Stimulated activated CD8-positive, alpha-beta memory T cell treated with anti-CD3 and anti-CD28 coated beads, Interleukin-2, amount 100 ng/mL, for 1 hour (primary cell): ENCODE measurements around the gene GIMAP7.
"Not testable (repeated sequence)": the region's sequence is repeated elsewhere in the genome, so short reads cannot be mapped to it uniquely, and the experiment has no call there.

Experiments
- DNase-seq, 2 donors: peaks; one replicate each; pipeline ENCODE4 v3.0.0-alpha.2; 2020; ENCODE audit warnings: low read depth in 2 of 2

Gene GIMAP7

DNA sequence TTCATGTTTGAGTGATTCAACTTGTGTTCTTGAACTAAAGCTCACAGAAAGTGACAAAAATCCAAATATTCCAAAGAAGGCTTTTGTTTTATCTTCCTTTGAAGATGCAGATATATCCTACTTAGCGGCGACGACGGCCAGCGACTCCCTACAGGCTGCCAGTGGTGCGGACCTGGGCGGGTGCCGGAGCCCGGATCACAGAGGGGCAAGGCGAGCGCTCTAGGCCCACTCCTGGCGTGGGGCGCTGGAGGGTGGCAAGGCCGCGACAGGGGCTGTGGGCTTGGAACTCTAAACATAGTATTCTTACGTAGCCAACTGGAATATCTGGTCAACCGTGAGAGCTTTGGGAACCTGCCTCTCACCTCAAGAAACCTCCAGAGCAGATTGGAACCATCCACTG is 914 bp upstream of the GIMAP7 start:
- DNase-seq, result no peak

DNA sequence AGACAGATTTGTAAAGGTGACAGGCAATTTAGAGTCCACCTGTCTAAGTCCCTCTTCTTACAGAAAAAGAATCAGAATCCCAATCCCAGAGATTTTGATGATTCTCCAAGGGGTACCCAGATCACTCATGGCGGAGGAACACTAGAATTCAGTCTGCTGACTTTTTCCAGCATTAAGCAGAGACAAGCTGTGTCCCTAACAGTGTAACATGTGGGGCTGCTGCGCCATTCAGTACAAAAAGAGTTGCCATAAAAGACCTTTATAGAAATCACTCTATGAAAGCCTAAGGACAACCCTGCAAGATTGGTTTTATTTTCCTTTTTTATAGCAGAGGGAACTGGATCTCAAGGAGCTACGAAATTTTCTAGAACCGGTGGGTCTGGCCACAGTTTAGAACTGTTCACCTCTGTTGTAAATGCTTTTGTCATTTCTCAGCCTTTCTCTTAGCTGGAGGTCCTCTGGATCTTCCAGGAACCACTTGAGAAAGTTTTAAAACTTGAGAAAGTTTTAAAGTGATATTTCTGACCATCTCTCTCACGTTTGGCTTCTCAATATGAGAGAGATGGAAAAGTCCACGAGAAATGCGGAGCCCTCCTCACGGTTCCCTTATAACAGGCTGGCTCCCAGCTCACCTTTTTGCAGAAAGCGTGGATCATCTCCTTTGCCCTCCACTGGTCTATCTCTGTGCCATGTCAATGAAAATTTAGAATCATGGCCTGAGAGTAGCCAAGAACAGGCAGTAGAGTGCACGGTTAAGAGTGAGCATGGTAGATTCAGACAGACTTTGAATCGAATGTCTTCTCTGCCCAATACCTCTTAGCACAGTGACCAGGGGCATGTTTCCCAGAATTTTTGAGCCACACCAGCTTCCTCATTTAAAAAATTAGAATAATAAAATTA is 826 bp downstream of the GIMAP7 start:
- no peak for DNase-seq

DNA sequence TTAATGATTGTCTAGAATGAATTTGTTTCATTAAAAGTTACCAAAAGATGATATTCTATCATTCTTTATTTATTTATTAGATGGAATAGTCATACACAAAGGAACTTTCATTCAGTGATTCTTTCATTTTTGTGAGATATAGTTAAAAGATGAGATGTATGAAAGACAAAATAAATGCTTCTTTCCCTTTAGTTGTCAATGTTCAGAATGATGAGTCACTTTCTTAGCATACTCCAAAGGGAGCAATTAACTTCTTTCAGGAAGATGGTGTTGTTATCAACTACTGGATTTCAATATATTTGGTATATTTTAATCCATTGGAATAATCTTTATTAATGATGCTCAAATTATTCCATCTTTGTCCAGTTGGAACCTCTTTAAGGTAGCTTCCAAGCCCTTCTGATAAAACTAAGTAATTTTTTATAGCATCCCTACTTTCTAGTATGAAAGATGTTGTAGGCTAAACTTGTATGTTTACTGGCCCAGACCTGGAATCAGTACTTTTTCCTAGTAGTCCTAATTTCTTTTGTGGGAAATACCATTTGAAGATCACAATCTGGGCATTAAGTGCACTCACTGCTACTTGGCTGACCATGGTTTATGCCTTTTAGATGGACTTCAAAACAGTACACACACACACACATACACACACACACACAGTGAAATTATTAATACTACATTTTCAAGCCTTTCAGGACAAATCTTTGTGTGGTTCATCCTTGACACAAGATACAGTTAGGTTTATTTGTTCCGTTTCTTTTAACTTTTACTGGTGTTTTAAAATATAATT is 2.5 kb downstream of the GIMAP7 start:
- DNase-seq, result no peak

DNA sequence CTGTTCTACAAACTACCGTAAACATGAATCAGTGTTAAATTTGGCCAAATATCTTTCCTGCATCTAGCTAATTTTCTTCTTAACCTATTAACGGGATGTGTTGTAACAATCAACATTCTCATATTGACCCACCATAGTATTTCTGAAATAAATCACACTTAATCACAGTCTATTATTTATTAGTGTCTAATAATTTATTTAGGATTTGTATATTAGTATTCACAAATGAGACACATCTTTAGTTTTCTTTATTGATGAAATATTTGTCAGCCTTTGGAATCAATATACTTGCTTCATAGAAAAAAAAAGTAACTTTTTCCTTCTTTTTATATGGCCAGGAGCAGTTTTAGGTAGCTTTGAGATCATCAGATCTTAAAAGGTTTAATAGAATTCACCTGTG is 4.6 kb downstream of the GIMAP7 start:
- no peak for DNase-seq

DNA sequence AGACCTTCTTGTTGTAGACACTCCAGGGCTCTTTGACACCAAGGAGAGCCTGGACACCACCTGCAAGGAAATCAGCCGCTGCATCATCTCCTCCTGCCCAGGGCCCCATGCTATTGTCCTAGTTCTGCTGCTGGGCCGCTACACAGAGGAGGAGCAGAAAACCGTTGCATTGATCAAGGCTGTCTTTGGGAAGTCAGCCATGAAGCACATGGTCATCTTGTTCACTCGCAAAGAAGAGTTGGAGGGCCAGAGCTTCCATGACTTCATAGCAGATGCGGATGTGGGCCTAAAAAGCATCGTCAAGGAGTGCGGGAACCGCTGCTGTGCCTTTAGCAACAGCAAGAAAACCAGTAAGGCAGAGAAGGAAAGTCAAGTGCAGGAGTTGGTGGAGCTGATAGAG is 5.5 kb downstream of the GIMAP7 start:
- no peak for DNase-seq

DNA sequence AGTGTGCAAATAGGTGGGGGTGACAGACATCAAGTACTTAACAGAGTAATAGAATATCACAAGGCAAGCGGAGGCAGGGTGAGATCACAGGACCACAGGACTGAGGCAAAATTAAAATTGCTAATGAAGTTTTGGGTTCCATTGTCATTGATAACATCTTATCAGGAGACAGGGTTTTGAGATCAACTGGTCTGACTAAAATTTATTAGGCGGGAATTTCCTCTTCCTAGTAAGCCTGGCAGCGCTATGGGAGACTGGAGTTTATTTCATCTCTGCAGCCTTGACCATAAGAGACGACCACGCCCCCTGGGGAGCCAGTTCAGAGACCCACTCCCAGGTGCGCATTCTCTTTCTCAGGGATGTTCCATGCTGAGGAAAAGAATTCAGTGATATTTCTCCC is 8.3 kb downstream of the GIMAP7 start:
- DNase-seq, result not testable (repeated sequence)

DNA sequence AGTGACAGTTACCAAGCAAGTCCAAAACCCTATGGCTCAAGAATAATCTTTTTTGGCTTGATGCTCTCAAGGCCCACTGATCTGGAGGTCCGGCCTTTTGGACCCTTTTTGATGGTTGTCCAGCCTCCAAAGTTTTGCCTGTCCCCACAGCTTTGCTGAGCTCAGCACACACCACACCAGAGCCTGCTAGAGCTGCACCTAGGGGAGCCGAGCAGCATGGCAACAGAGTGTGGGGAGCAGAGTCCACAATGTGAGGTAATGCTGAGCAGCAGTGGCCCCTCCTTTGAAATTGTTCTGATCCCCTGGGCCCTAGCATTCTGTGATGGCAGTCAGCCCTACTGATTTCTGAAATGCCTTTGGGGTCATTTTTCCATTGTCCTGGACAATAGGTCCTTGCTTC is 9.3 kb downstream of the GIMAP7 start:
- no peak for DNase-seq

DNA sequence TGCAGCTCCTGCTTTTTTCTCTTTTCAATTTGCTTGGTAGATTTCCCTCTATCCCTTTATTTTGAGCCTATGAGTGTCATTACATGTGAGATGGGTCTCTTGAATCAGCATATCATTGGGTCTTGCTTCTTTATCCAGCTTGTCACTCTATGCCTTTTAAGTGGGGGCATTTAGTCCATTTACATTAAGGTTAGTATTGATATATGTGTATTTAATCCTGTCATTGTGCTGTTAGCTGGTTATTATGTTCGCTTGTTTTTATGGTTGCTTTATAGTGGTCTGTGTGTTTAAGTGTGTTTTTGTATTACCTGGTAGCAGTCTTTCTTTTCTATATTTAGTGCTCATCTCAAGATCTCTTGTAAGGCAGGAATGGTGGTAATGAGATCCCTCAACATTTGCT is 17.0 kb downstream of the GIMAP7 start:
- no peak for DNase-seq

DNA sequence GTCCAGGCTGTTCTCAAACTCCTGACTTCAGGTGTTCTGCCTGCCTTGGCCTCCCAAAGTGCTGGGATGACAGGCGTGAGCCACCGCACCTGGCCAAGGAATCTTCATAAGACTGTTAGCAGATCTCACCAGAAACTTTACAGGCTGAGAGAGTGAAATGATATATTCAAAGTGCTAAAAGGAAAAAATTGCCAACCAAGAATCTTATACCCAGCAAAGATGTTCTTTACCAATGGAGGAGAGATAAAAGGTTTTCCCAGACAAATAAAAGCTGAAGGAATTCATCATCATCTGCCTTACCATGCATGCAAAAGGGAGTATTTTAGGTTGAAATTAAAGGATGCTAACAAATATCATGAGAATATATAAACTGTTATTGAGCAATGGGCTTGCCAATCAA is 23.6 kb downstream of the GIMAP7 start:
- DNase-seq, result no peak

DNA sequence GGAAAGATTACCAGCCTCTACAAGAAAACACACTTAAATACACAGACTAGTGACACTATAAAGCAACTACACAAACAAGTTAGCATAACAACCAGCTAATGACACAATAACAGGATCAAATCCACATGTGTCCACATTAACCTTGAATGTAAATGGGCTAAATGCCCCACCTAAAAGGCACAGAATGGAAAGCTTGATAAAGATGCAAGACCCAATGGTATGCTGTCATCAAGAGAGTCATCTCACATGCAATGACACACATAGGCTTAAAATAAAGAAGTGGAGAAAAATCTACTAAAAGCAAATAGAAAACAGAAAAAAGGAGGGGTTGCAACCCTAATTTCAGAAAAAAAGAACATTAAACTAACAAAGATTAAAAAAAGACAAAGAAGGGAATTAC is 38.5 kb downstream of the GIMAP7 start:
- DNase-seq, result no peak

DNA sequence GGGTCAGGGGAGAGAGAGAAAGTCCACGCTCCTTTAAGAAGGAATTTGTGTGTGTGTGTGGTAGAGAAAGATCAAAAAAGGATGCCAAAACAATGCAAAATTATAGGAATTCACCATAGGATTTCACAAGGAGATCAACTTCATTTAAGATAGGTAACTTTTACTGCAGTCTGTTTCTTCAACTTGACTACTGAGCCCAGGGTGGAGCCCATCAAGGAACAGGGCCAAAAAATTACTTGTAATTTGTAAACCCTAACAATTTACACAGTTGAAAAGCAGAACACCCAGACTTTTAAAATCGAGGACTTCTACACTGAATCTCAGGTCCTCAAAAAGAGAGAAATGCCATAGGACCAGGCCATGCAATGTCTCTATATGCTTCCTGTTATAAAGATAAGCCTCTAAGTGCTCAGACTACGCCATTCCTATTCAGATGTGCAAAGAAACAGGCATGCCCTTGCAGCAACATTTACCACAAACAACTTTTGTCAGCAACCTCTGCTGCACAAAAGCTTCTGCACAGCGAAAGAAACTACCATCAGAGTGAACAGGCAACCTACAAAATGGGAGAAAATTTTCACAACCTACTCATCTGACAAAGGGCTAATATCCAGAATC is 42.0 kb downstream of the GIMAP7 start:
- DNase-seq, result no peak

DNA sequence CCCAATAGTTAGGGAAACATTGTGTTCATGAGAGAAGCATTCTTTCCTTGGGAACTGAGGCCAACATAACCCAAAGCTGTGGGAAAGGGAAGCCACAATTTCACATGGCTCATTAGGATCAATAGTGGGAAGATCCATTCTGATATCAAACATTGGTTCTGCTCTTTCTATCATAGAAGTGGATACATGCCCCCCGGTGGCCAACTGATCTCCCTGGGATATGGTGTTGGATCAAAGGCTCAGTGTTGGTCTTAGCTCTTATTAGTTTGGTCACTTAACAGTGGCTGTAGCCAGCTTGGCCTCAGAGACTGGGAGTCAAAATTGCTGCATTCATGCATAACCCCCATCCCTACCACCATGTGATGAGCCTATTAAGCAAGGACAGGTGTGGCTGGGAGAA is 45.8 kb downstream of the GIMAP7 start:
- DNase-seq, result no peak

DNA sequence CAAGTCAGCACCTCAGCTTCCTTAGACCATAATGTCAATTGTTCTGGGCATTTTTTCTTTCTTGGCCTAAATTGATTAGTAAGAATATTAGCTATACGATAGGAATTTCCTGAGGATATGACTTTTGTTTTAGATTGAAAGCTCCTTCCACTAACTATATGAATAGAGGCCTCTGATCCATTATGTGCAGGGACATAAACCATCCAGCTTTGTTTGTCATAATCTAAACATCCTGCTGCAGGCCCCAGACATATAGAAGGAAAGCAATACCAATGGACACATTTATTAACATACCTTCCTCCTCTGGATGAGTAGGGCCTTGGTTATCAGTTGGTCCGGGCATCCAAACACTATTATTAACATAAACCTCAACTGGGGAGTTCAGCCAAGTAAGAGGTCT is 48.2 kb downstream of the GIMAP7 start:
- DNase-seq, result no peak

DNA sequence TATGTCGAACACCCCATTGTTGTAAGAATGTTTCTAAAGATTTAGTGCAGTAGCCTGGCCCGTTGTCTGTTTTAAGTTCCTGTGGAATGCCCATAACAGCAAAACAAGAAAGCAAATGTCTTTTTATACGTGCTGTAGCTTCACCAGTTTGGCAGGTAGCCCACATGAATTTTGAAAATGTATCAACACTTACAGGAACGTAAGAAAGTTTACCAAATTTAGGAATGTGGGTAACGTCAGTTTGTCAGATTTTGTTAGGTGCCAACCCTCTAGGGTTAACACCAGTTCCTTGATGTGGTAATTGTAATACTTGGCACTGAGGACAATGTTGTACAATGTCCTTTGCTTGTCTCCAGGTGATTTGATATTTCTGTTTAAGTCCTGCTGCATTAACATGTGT is 49.3 kb downstream of the GIMAP7 start:
- DNase-seq, result no peak

DNA sequence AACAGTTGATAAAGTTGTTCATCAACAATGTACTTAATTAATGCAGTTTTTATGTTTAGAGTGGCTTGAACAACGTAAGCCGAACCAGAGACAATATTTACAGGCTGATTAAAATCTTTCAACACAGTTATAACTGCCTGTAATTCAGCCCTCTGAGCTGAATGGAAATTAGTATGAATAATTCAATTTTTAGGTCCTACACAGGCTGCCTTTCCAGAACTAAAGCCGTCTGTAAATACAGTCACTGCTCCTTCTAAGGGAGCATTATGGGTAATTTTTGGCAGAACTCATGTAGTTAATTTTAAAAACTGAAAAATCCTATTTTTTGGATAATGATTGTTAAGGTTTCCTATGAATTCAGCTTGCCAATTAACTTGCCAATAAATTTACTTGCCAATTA is 49.9 kb downstream of the GIMAP7 start:
- DNase-seq, result no peak

DNA sequence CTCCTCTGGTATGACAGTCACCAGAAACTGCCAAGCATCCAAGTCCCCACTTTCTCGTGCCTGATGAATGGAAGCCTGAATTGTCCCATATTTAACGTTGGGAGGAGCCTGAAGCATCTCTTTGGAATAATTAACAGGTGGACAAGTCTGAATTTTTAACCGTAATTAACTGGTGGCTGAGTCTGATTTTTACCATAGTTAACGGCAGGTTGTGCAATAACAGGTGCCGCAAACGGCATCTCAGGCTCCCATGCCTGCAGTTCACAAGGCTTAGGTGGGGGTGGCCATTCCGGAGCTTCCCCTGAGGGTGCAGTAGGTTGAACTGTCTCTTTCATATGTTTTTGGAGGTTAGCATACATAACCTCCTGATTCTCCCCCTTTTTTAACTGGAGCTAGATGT is 50.6 kb downstream of the GIMAP7 start:
- no peak for DNase-seq

DNA sequence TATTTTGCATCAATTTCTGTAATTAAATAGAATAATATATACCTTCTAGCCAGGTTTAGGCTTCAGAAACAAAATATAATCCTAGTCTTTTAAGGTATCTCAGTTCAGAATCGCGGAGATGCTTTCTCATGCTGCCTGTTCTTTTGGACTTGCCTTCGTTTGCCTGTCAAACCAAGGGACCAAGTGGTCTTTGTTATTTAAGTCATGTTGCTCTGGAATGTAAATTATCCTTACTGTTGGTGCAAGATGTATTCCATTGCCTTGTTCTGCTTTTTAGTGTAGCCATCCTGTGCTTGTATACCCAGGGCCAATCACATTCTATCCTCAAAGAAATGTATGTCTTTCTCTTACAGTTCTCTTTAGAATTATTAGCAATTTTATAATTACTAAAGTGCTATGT is 51.5 kb downstream of the GIMAP7 start:
- DNase-seq, result no peak

DNA sequence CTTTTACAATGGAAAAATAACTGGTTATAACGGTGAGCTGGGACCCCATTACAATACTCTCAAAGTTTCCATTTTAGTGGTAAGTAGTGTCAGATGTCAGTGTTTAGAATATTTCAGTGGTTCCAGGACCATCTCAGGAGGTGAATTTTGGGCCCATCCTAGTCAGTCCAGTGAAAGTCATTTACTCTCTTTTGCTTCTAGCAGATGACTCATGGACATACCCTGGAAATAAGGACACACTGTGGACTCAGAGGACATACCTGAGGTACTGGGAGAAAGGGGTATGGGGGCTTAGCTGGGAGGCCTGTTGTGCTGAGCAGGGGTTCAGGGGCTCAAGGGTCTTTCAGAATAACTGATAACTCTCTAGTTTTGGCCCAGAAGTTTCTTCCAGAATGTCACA is 51.9 kb downstream of the GIMAP7 start:
- no peak for DNase-seq

DNA sequence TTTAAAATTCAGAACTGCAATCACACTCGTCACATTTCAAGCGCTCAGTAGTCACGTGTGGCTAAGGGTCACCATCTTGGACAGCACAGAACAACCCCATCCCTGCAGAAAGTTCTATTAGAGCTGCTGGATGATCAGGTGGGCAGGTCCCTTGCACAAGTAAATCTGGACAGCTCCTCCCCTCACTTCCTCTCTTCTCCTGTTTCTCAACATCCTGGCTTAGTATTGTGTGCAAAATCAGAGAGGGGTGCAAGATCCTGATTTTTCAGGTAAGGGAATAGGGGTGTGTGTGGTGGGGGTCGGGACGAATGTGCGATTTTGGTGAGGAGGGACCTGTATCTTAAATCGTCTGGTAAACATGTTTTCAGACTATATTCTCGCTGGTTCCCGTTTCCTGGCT is 52.5 kb downstream of the GIMAP7 start, which contains the start of gene GIMAP4:
GIMAP4 (plus strand) TSS at position 222 of the 400 bp plus-strand sequence. CDS start 2,512 bp downstream, outside the sequence.
- no peak for DNase-seq

DNA sequence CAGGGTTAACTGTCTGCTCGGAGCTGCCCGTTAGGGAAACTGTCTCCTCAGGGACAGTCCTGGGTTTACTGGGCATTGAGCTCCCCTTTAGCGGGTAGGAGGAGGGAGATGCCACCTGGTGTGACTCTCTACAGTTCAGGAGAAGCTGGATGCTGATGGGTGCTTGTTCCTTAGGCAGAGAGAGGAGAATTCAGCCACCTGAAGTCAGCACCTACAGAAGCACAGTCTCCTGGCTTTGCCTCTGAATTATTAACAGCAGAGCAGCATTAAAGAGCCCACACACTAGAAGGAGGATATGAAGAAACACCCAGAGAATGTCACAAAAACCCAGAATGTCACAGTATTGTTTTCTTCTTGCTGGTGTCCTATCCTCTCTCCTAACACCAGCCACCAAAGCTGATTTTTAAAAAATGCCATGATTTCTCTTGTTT is 53.2 kb downstream of the GIMAP7 start:
- DNase-seq, result no peak

DNA sequence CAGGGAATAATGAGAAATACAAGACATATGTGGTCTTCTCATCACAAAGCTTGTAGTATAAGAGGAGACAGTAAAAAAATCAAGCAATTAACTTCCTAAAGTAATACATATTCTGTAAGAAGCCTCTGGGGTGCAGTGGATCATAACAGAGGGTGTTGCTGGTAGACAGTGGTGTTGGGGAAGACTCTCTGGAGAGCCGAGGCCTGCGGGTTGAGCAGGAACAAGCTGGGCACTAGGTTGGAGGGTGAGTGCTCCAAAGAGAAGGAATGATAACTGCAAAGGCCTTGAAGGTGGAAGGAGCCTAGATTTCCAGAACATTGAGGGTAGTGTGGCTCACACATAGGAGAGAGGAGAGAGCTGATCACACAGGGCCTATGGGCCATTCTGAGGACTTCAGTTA is 54.0 kb downstream of the GIMAP7 start:
- DNase-seq, result no peak

DNA sequence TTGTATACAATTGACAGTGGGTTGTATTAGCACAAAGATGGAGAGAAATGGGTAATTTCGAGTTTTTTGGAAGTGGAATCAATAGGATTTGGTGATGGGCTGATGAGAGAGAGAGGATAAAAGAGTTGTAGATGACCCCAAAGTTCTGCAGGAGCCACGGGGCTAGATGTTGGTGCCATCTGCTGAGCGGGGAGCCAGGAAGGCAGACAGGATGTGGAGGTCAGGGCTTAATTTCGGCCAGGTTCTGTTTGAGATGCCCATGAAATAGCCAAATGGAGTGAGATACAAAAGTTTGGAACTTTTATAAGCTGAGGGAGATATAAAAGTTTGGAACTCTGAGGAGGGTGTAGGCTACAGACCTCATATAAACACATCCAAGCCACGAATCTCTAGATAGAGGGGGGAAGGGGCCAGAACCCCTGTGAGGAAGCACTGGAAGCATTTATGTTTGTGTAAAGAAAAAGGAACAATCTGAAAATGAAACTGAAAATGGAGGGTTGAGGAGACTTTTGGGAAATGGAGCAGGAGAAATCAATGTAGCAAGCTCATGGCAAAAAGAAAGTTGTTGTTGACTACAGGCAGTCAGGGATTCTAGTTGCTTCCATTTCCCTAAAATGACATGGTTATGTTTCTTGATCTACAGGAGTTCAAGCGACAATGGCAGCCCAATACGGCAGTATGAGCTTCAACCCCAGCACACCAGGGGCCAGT is 54.7 kb downstream of the GIMAP7 start:
- no peak for DNase-seq
